ENCODE results near the gene RPS27.

GRCh38 chr1:153977250-153978240 lies 13.0 kb upstream of the RPS27 start, which contains the start of gene JTB:
- no peak for TF ChIP-seq CTCF (conservative IDR thresholded peaks at IDR 0.05; ENCODE audit: low read depth, low read length)
- TF ChIP-seq EZH2 (IDR thresholded peaks at IDR 0.05; ENCODE audit: borderline replicate concordance, low read depth, low read length, poor library complexity, severe bottlenecking): no peak

Measured in A673 (cell line).